Thyroid gland (tissue), 4 donors: ENCODE measurements around the gene CGN.

ENCODE experiments used
- CTCF ChIP-seq, 6 experiments: fragments of 200-600 bp in 3 of 6; fragments of 450-650 bp in 3 of 6; sonication (generic) in 3 of 6; IDR thresholded peaks; one replicate each; pipeline ENCODE4 v1.5.1; 2016 to 2019; ENCODE audit warnings: antibody characterized with exemption in 6 of 6, mild to moderate bottlenecking in 2 of 6, inconsistent platforms in 1 of 6, moderate library complexity in 1 of 6
- POLR2A ChIP-seq, 2 donors: fragments of 450-650 bp; IDR thresholded peaks; one replicate each; pipeline ENCODE4 v1.6.1; 2017; ENCODE audit warnings: antibody characterized with exemption in 2 of 2, mild to moderate bottlenecking in 2 of 2, moderate library complexity in 1 of 2

- no peak for TF ChIP-seq CTCF (IDR thresholded peaks at IDR 0.05)
- TF ChIP-seq POLR2A (IDR thresholded peaks at IDR 0.05): no peak
These were observed 18.6 kb downstream of the CGN start for GRCh38 chr1:151529781-151530180.
